Lower leg skin (tissue), 3 donors: Measurements from ENCODE around the gene HIP1R.

ENCODE experiments used
- POLR2A ChIP-seq, 2 donors: fragments of 450-650 bp; IDR thresholded peaks; one replicate each; pipeline ENCODE4 v1.6.1; 2016 to 2017; ENCODE audit warnings: antibody characterized with exemption in 2 of 2, mild to moderate bottlenecking in 1 of 2, moderate library complexity in 1 of 2
- TF ChIP-seq, protein P1 (sequence below), 3 donors: fragments of 450-650 bp; IDR thresholded peaks; one replicate each; pipeline ENCODE4 v1.5.1; 2016; ENCODE audit warnings: antibody characterized with exemption in 3 of 3, mild to moderate bottlenecking in 3 of 3, moderate library complexity in 2 of 3

GRCh38 chr12:122884091-122884826, 49.0 kb downstream of the HIP1R start:
- no peak for TF ChIP-seq POLR2A (IDR thresholded peaks at IDR 0.05)
- TF ChIP-seq, protein P1, sequence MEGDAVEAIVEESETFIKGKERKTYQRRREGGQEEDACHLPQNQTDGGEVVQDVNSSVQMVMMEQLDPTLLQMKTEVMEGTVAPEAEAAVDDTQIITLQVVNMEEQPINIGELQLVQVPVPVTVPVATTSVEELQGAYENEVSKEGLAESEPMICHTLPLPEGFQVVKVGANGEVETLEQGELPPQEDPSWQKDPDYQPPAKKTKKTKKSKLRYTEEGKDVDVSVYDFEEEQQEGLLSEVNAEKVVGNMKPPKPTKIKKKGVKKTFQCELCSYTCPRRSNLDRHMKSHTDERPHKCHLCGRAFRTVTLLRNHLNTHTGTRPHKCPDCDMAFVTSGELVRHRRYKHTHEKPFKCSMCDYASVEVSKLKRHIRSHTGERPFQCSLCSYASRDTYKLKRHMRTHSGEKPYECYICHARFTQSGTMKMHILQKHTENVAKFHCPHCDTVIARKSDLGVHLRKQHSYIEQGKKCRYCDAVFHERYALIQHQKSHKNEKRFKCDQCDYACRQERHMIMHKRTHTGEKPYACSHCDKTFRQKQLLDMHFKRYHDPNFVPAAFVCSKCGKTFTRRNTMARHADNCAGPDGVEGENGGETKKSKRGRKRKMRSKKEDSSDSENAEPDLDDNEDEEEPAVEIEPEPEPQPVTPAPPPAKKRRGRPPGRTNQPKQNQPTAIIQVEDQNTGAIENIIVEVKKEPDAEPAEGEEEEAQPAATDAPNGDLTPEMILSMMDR (IDR thresholded peaks at IDR 0.05), result no peak
